Sigmoid colon (tissue), 4 donors: ENCODE measurements around the gene TLCD2.

ENCODE experiments used
- POLR2AphosphoS5 ChIP-seq, 4 donors: sonication (generic); formaldehyde crosslinking; IDR thresholded peaks; one replicate each; pipeline ENCODE4 v1.6.1; 2017; ENCODE audit warnings: antibody characterized with exemption in 4 of 4
- TF ChIP-seq, protein P1 (sequence below), 4 experiments: fragments of 450-650 bp in 3 of 4; fragments of 200-600 bp in 1 of 4; IDR thresholded peaks; one replicate each; pipeline ENCODE4 v1.5.1; 2016 to 2019; ENCODE audit warnings: antibody characterized with exemption in 4 of 4, mild to moderate bottlenecking in 3 of 4, moderate library complexity in 2 of 4

DNA sequence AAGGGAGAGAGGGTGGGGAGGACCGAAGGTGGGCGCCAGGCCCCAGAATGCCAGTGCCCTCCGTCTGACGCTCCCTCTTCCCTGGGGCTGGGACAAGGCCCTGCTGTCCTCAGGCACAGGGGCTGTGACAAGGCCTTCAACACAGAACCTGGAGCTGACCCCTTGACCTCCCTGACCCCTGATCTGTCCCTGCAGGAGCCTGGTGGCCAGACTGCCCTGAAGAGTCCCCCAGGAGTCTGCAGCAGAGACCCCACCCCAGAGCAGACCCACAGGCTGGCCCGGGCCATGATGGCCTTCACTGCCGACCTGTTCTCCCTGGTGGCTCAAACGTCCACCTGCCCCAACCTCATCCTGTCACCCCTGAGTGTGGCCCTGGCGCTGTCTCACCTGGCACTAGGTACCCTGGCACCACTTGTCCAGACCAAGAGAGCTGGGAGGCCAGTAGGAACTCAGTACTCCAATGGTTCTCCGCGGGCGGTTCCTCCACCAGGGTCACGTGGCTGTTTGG is 35.4 kb upstream of the TLCD2 start:
- TF ChIP-seq, protein P1, sequence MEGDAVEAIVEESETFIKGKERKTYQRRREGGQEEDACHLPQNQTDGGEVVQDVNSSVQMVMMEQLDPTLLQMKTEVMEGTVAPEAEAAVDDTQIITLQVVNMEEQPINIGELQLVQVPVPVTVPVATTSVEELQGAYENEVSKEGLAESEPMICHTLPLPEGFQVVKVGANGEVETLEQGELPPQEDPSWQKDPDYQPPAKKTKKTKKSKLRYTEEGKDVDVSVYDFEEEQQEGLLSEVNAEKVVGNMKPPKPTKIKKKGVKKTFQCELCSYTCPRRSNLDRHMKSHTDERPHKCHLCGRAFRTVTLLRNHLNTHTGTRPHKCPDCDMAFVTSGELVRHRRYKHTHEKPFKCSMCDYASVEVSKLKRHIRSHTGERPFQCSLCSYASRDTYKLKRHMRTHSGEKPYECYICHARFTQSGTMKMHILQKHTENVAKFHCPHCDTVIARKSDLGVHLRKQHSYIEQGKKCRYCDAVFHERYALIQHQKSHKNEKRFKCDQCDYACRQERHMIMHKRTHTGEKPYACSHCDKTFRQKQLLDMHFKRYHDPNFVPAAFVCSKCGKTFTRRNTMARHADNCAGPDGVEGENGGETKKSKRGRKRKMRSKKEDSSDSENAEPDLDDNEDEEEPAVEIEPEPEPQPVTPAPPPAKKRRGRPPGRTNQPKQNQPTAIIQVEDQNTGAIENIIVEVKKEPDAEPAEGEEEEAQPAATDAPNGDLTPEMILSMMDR (IDR thresholded peaks at IDR 0.05): no peak
- TF ChIP-seq POLR2AphosphoS5 (IDR thresholded peaks at IDR 0.05): no peak
